HG03135 (cell line): ENCODE measurements around the gene JAZF1.

Experiments
- ATAC-seq: cut with Tn5 transposase; IDR thresholded peaks from one replicate; pipeline ENCODE4 v1.9.1; 2021; ENCODE audit warnings: mild to moderate bottlenecking, moderate library complexity; ENCODE audit not compliant: unreplicated experiment

The JAZF1 gene

DNA sequence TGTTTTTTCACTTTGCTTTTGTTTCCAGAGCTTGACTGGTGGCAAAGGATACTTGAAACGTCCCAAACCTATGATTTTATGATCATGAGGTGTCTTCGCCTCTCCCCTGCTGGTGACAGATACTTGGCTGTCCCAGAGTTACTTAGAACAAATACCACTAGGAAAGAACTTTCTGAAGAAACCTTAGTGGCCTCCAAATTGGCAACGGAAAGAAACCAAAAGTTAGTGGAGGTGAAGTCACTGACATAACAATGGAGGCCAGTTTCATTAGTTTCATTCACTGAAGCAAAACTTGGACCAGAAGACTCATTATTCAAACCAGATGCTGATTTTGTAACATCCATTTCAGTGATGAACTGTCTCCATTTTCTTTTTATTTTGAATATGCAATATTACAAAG, 68.6 kb downstream of the JAZF1 start:
- ATAC-seq = no peak

DNA sequence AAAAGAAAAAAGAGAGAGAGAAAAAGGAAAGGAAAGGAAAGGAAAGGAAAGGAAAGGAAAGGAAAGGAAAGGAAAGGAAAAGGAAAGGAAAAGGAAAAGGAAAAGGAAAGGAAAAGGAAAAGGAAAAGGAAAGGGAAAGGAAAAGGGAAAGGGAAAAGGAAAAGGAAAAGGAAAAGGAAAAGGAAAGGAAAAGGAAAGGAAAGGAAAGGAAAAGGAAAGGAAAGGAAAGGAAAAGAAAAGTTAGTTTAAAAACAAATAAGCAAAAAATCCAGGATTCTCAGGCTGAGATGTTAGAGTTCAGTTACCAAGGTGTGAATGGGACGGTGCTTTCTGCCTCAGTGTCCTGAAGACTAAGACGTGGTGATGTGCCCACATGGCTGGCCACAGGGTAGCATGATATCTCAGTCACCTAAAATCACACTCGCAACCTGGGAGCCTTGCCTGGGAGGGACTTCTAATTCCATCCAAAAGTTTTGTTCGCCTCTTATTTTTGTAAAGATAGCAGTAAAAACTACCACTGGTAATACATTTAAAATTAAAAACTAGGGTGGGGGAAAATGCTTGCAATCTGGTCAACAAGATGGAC, 70.1 kb downstream of the JAZF1 start:
- no peak for ATAC-seq

DNA sequence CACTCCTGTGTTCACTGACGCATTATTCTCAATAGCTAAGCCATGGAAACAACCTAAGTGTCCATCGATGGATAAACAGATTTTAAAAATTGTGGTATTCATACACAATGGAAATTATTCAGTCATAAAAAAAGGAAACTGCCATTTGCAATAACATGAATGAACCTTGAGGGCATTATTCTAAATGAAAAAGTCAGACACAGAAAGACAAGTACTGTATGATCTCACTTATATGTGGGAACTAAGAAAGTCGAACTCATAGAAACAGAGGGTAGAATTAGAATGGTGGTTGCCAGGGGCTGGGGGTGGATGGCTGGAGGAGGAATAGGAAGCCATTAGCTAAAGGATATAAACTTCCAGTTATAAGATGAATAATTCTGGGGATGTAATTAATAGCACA, 71.8 kb downstream of the JAZF1 start:
- ATAC-seq = no peak

DNA sequence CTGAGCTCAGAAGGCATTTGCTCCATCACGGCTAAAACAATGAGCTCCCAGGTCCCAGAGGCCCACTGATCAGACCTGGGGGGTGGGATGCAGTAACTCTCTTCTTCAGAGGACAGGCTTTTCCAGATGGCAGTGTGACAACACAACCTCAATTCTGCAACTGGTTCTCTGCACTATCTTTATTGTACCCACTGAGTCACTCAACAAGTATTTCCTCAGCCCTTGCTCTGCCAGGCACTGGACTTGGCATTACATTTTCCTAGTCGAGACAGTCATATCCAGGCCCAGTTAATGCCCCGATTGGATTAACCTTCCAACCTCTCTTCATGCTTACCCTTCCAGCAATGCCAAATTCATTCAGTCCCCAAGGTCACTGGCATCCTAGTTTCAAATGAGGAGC, 72.6 kb downstream of the JAZF1 start:
- no peak for ATAC-seq

DNA sequence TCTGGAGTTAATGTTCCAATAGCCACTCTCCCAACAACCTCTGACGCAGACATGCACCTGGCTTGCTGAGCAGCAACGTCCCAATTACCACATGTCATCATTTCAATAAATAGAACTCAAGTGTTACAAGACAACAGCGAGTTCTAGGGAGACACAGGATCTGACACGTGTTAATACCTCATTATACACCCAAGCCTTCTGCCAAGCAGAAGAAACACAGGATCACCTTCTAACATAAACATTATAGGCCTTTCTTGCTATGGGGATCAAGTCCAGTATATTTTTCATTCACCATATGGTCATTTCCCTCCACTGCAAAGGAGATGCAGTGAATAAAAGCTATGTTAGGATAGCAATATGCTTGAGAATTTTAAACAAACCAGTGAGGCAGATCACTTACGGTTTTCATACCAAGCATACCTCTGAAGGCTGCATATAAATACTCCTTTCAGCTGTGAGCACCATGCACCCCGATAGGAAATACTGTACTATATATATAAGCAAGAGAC, 74.2 kb downstream of the JAZF1 start:
- ATAC-seq = no peak

DNA sequence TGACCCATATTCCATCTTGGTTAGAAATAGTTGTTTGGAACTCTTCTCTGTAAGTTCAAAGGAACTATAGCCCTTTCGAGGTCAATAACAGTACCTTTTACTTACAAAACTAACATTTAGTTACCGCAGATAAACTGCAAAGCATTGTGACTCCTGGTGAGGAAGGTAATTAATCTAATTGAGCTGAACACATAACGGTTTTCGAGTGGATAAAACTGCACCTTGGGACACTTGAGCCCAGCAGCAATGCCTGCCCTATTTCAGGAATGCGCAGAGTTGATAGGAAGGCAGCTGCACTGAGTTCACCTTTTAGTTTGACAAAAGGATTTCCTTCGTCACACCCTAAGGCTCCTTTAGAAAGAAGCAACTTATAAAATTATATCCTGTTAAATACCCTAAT, 75.4 kb downstream of the JAZF1 start:
- ATAC-seq = no peak

DNA sequence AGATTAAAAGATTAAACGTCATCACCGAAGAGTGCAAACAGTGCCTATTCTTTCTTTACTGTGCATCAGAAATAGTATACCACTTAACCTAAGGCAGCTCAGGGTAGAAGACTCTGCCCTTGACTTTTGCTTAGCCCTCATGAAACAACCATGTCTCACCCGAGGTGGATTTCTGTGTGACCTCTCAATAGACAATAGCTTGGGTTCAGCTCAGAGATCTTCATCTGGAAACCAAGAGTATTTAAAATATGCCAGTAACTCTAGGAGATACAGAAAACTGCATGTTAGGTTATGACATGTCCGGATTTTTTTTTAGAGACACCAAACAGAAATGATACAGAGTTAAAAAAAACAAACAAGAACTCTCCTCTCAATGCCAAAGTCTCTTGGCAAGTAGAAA, 75.8 kb downstream of the JAZF1 start:
- no peak for ATAC-seq

DNA sequence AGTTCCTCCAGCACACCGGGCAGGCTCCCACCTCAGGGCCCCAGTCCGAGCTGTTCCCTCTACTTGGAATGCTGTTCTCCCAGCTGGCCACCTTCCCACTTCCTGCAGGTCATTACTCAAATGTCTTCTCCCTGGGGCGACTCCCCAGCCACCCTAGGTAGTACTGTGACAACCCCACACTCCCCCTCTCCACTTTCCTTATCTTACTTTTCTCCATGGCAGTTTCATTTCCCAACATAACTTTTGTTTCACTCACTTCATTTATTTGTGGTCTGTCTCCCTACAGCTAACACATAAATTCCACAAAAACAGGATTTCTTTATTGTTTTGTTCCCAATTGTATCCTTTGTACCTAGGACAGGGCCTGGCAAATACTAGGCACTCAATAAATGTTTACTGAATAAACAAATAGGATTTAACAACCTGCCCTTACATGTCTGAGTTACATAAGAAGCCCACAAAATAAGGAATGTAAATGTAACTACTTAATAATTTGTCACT, 76.5 kb downstream of the JAZF1 start:
- ATAC-seq = no peak

DNA sequence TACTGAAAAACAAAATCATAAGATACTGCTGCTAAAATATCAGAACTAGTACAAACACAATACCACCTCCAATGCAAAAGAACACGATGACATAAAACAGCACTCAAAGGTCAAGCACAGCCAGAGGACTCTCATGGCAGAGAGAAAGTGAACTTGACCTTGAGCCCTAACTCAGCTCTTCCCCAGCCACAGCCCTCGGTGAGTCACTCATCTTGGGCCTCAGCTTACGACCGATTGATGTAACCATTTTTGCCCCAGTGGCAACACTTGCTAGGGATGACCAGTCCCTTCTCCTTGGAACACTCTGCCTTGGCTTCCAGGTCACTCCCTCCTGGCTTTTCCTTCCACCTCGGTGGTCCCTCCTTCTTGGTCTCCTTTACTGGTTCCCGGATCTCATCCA, 77.8 kb downstream of the JAZF1 start:
- ATAC-seq = no peak

DNA sequence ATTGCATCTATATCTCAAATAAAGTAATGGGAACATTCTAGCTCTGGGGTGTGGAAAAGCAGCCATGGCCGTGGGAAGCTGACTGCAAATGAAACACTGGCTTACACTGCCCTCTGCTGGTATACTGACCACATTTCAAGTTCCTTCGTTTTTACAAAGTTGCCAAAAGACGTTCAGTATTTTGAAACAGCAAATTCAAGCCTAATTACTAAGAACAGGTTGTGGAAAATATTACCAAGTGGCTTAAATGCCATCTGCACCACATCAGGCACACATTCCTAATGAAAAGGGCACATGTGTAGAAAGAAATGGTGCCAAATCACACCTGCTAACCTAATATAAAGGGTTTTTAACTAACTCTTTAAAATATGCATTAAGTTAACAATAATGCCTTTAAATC, 83.9 kb downstream of the JAZF1 start:
- no peak for ATAC-seq

DNA sequence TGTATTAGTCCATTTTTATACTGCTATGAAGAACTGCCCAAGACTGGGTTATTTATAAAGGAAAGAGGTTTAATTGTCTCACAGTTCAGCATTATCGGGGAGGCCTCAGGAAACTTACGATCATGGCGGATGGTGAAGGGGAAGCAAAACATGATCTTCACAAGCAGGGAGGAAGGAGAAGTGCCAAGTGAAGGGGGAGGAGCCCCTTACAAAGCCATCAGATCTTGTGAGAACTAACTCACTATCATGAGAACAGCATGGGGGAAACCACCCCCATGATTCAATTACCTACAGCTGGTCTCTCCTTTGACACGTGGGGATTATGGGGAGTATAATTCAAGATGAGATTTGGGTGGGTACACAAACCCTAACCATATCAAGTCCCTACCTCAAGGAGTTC, 85.4 kb downstream of the JAZF1 start:
- ATAC-seq = no peak

DNA sequence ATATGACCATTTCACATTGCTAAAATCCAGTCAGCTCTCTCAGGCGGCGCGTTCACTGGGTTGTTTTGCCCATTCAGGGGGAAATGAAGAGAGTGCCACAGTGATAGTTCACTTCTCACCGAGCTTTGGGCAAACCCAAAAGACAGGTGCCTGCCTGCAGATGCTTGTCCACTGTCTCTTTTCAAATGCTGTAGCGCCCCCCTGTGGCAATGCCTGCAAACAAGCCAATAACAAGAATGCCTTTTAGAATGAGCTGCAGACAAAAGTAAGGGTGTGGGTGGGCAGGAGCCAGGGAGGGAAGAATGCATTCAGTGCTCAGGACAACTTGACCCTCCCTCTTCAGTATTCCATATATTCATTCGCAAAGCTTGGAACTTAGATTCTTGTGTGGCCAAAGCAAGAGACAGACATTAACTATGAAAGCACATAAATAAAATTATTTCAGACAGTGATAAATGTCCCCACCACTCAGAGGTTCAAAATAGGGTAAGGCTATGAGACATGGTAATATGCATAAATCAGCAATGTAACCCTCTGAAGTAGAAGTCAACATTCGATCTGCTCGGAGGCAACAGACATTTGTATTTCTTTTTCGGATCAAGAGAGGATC, 86.9 kb downstream of the JAZF1 start:
- ATAC-seq = no peak

DNA sequence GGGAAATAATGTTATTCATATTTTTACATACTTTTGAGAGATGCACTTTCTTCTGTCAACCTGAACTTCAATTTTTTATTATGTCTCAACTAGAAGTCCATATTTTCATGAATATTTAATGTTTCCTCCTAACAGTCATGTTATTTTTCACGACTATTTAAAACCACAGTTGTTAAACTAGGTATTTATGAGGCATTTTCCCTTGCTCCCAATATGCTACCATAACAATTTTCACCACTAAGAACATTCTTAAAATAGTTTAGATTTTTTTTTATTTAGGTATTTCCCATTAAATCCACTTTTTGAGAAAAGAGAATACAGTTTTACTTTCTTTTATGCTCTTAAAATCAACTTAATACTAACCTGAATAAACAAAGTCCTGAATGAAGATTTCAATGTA, 89.4 kb downstream of the JAZF1 start:
- no peak for ATAC-seq

DNA sequence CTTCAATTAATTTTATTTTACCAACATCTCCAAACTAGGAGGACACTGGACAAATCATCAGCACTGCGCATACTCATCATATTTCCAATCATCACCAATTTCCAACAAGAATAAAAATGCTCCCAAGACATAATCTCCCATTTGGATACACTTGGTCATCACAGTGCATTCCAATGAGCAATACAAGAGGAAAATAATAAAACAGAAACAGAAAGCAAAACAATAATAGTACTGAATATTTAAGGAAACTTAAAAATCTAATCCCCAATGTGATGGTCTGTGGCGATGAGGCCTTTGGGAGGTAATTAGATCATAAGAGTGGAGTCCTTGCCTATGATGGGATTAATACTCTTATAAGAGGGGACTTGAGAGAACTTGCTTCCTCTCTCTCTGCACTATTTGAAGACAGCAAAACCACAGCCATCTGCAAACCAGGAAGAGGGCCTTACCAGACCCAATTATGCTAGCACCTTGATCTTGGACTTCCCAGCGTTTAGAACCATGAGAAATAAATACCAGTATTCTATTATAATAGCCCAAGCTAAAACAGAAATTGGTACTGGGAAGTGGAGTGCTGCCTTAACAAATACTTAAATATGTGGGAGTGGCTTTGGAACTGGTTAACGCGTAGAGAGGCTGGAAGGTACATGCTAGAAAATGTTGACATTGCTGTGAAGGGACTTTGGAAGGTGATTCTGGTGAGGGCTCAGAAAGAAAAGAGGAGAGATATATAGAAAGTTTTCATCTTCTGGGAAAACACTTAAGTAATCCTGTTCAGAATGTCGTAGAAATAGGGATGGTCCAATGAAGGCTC, 91.5 kb downstream of the JAZF1 start:
- ATAC-seq = no peak

DNA sequence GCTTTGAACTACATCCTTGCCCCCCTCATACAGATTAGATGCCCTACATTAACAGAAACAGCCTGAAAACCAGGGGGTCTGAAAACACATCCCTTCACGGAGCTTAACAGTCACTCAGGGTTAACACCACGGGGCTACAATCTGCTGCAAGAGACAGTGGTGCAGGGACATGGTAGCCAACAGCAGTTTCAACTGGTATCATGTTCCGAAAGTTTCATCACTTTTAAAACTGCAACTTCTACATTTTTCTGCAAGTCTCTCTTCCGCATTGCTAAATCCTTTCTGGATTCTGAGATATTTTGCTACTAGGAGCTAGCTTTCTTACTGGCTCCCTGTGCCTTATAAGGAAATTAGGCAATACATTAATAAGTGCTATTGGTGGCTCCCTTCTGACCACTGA, 92.6 kb downstream of the JAZF1 start:
- no peak for ATAC-seq

DNA sequence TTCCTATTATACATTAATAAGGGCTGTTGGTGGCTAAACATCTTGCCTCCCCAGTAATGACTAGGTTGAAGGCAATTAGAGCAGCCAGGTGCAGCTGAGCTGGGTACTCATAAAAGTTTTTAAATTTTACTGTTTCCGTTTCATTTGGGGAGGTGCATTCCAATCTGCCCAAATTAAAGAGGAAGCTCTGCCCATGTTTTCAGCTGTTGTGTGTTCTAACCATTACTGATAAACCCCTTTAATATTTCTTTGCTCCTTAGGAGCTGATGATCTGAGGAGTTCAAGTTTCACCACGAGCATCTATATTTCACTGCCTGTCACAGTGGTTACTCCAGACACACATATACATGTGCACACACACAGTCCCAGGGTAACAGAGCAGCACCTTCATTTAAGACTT, 94.4 kb downstream of the JAZF1 start:
- ATAC-seq = no peak

DNA sequence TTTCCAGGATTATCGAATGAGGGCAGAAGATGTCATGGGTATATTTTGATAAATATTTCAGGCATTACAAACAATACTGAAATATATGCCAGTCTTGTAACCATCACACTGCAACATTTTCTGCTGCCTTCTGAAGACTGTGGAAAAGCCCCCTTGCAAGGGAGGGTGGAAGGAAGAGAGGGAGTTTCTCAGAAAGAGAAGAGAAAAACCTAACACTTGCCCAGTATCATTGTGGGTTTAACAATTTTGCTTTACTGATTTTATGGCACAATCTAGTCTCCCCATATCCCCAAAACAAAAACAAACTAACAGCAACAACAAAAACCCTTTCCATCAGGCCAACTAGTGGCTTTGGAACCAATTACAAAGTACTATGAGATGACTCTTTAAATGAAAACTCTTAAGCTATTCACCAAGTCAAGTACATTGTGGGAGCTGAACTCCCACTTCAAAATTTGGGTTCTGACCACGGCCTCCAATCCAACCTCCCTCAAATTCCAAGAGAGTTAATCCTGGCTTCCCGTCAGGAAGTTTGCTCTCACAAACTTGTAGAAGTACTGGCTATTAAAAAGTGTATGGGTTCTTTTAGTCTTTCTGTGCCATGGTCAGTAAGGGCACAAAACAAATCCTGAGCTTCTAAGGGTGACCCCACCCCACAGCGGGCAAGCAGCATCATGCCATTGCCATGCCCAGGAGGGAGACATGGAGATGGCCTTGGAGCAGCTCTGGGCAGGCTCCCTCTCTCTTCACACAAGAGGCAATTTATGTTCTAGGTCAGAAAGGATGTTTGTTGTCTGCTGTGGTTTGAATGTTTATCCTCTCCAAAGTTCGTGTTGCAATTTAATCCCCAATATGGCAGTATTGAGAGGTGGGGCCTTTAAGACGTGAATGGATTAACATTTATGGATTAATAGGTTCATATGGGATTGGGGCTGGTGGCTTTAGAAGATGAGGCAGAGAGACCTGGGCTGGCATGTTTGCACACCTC, 96.3 kb downstream of the JAZF1 start:
- no peak for ATAC-seq

DNA sequence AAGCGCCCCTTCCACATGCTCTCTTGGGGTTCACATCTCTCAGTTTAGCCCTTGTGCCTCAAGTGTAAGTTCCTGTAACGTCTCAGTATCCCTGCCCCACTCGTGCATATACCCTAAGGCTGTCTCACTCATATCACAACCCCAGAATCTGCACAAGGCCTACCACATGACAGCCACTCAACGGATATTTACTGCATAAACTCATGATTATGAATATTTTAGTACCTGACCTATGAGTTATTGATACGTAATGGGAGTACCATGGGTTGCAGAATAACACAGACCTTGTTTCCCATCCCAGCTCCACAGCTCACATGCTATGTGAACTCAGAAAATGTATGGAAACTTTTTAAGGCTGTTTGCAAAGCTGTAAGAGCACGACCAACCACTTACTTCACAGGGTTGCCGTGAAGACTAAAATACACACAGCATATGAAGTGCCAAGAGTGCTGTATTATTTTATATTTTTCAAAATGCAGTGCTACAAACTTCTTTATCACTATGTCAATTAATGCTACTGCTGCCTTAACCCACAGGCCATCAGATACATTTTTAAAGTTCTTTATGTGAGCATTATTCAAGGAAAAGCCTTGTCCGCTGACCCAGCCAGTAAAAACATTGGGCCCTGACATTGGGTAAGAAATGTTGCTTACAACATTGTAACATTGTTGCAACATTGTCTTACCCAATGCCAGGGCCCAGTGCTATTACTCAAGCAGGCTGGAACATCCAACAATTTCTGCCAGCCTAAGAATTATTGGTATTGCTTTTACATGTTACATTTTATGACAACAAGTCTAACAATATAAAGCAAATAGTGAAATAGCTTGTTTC, 97.2 kb downstream of the JAZF1 start:
- no peak for ATAC-seq

DNA sequence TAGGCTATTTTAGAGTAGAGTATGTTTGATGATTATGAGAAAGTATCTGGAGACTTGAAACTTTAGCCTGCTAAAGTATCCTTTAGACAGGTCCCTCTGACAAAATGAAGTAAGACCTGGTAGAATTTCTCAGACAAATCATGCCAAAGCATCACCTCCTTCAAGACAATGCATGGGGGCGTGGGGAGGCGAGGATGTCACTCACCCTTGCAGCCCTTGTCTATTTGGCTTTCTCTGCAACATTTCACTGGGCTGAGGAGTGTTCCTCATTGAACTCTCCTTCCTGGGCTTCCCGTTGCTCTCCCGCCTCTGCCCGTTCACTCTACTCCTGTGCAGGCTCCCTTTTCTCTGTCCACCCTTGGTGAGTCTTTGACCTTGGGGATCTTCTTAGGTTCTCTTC, 98.5 kb downstream of the JAZF1 start:
- ATAC-seq = no peak

DNA sequence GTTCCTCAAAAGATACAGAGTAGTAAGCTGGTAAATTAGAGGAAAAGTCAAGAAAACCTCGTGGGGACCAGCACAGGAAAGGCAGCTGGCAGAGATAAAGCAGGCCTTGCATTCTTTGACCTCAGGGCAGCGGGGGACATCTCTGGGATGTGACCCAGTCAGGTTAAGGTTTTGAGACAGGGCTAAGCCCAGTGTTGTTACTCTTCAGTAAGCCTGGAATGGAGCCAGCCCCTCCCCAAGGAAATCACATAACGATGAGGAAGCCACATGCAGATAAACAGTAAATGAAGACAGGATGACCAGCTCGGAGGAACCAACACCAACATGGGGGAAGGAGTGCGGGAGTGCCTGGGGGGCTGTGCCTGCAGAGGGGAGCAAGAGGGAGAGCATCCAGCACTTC, 99.6 kb downstream of the JAZF1 start:
- no peak for ATAC-seq
